GM19468 (cell line): ENCODE measurements around the gene ZNF76.

ENCODE experiments used
- ATAC-seq: cut with Tn5 transposase; IDR thresholded peaks from one replicate; pipeline ENCODE4 v1.9.1; 2021; ENCODE audit warnings: mild to moderate bottlenecking, moderate library complexity, moderate number of reproducible peaks; ENCODE audit not compliant: unreplicated experiment; ENCODE audit errors: extremely low read depth

ZNF76 gene

DNA sequence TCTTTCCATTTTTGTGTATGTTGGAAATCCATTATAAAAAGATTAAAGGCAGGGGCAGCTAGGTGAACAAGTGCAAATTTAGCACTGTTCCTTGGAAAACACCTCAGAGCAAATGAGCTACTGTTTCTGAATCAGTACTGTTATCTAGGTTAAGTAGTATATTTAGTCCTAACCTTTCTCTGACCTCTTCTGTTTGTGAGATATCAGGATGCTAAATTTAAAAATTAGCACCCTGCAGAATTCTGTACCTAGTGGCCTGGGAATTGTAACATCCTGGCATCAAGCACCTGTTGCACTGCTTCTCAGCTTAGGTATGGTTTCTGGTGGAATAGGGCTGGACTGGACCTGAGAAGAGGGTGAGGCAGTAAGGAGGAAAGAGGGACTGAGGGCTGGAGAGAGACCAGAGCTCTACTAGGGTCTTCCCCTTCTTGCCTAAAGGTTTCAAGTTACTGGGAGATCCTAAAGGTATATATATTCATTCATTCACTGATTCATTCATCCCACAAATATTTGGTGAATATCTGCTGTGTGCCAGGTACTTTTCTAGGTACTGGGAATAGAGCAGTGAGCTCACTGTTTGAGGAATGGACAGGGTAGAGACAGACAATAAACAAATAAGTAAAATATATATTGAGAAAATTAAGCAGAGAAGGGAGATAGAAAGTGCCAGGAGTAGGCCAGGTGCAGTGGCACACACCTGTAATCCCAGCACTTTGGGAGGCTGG is 5.2 kb downstream of the ZNF76 start:
- no peak for ATAC-seq

DNA sequence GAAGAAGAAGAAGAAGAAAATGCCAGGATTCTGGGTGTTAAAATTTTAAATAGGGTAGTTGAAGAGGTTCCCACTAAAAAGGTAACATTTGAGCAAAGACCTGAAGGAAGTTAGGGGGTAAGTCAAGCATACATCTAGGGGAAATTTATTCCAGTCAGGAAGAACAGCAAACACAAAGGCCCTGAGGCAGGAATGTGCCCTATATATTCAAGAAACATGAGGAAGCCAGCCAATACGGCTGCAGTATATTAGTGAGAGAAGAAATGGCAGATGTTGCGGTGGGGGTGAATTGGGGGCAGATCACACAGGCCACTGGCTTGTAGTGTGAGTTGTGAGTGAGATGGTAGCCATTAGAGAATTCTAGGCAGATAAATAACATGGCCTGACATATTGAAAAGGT is 6.0 kb downstream of the ZNF76 start:
- no peak for ATAC-seq

DNA sequence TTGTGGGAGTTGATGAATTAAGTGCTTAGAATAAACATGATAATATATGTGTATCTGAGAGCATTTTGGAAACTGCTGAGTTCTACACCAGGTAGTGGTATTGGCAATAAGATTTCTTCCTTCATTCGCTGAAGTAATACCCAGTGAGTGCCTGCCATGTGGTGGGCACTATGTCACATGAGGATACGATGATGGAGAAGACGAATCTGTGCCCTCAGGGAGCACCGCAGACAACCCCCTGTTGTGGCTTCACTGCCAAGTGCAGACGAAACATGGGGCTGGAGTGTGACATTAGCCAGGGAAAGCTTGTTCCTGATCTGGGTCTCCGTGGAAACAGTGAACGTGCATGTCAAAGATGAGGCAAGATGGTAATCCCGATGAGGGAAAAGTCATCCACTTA is 7.9 kb downstream of the ZNF76 start:
- no peak for ATAC-seq

DNA sequence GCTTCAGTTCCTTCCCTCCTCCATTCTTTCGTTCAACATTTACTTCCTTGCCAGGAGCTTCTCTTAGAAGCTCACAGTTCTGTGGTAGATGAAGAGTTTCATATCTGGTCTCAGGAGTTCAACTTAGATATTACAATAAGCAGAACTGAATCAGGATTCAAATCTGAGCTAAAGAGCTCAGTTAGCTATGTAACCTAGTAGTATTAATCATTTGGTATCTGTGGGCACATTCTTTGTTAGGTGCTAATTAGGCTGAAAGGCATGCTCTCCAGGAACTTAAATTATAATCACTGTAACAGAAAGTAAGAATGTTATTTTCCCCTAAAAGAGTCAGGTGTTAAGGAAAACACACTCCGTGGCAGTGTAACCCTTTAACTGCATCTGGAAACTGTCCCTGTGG is 8.4 kb downstream of the ZNF76 start:
- no peak for ATAC-seq

DNA sequence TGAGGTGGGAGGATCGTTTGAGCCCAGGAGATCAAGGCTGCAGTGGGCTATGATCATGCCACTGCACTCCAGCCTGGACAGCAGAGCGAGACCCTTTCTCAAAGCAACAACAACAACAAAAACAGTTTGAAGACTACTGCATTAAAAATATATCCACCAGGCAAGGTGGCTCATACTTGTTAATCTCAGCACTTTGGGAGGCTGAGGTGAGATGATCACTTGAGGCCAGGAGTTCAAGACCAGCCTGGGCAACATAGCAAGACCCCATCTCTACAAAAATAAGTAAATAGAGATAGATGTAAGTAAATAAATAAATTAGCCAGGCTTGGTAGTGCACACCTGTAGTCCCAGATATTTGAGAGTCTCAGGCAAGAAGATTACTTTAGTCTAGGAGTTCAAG is 12.5 kb downstream of the ZNF76 start:
- ATAC-seq = no peak

DNA sequence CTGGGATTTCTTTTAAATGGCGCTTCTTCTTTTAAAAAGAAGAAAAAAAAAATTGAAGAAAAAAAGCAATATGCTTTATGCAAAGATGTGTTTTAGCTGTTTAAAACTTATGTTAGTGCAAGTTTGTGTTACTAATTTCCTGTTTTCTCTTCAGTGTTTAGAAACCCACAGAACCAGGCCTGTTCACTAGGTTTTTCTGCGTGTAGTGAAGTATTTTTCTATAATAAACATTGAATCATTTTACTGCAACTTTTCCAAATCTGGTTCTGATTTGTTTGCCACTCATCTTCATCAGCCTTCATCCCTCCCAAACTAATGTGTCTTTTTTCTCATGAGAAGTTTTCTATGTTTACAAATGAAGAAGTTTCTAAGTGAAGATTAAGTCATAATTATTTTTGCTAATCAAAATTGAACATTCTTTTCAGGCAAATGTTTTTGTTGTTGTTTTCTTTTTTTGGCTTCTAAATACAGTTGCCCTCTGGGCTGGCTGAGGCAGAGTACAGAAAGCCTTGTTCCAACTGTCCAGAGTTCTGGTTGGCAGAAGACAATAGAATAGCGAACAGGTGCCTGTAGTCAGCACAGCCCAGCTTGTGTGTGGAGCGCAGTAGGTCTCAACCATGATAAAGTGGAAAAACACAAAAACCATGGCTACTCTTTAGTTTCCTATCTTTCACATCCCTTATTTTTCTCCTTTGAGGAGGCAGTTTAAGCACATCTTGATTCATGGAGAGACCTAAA is 14.5 kb downstream of the ZNF76 start:
- ATAC-seq = no peak

DNA sequence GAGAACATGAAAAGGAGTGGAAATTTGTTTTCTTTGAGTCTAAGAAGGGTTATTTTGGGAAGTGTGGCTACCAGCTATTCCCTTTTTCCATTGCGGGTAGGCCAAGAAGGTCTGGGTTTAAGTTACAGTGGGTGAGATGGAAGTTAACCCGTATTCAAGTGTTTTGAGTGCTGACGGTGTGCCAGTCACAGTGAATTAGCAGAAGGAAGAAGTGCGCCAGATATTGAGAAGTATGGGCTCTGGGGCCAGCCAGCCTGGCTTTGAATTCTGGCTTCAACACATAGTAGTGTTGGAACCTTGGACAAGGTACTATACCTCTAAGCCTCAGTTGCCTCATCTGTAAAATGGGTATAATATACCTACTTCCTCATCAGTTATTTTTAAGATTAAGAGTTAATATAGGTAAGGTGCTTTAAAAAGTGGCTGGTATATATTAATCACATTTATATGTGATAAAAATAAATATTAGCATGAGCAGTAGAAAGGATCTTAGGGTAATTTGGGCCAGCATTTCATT is 16.3 kb downstream of the ZNF76 start:
- ATAC-seq = no peak

DNA sequence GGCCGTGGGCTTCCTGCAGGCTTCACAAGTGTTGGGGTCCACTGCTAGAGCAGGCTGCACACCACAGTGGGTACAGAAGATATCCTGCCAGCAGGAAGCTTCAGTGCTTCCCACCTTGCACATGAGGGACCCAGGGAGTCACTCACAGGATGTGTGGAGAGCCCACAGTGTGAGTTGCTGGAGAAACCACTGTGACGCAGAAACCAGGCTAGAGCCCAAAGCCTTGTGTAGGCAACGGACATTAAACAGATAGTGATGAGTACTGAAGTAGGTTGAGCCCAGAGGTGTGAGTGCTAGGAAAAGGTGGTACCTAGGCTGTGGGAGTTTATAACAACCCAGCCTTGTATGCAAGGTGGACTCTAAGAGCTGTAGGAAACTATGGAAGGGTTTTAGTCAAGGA is 19.2 kb downstream of the ZNF76 start:
- ATAC-seq = no peak

DNA sequence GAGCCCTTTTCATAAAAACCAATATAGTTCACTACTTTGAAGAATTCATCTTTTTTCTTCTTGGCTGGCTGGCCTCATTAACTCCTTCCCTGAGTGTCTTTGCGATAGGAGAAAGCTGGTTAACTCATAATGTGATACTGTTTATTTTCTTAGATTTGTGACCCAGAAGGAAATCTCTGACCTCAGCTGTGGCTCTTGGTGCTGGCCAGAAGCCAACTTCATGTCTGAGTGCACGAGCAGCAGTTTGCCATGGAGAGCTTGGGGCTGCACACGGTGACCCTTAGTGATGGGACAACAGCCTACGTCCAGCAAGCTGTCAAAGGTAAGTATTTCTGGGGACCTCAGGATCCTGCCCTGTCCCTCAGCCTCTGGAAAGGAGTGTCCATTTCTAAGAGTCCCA is 21.4 kb downstream of the ZNF76 start:
- ATAC-seq = no peak

DNA sequence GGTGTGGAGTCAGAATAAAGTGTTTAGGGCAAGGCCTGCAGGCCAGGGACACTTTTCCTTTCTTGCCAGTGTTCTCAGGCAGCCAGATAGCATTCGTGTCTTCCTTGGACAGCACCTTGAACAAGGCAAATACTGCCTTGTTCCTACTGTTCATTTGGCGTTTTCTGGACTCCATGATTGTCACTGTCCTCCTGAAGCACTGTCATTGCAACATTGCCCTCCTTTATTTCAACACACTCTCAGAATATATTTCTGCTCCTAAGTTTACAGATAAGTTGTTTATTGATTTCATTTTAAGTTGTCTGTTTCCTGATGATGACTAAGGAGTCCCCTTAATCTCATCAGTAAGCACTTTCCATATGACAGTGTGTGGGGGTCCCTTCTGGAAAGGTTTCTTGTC is 22.9 kb downstream of the ZNF76 start:
- no peak for ATAC-seq

DNA sequence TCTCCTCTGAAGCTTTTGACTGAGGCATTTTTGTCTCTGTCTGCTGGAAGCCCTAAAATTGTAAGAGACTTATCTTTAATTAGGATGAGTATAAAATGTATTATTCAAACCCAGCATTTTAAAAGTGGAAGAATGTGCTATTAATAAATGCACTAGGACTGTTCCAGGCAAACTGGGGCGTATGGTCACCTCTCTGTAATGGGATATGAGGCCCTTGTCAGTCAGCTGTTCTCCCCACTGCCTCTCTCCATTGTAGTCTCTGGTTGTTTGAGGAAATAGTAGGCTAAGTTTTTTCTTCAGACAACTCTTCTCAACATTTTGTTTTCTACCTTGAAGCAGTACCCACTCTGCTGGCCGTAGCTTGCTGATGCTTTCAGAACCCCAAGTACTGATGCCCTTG is 23.8 kb downstream of the ZNF76 start:
- no peak for ATAC-seq

DNA sequence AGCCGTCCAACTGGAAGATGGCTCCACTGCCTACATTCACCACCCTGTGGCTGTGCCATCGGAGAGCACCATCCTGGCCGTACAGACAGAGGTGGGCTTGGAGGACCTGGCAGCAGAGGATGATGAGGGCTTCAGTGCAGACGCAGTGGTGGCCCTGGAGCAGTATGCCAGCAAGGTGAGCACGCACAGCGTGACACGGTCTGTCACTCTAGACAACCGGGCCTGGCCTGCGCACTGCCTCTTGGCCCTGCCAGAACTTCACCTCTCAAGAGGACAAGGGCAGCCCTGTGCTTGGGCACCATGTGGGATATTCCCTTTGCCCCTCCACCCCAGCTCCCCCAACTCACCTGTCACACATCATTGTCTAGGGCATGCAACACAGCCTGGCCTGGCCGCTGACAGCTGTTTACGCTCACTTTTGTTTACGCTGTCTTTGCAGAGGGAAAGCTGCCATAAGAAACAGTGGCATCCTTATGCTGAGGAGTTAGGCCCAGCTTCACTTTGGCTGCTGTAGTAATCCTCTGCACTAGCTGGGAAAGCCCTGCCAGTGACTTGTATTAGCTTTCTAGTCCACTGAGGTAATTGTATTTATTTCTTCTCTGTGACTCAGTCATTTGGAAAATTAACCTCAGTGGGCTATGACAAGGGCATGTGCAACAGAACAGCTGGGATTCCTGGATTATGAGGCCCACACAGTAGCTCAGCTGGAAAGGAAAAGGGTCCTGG is 28.3 kb downstream of the ZNF76 start:
- ATAC-seq = no peak

DNA sequence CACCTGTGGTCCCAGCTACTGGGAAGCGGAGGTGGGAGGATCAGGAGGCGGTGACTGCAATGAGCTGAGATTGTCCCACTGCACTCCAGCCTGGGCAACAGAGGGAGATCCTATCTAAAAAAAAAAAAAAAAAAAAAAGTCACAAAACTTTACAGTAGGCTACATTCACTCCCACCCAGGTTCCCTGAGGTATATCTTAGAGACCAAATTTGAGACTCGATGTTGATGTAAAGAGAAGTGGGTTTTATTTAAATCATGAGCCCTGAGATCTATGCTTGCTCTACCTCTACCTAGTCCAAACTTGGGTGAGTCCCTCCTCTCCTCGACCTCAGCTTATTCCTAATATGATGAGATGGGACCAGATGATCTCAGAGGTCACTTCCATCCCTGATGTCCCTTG is 29.3 kb downstream of the ZNF76 start:
- ATAC-seq = no peak

DNA sequence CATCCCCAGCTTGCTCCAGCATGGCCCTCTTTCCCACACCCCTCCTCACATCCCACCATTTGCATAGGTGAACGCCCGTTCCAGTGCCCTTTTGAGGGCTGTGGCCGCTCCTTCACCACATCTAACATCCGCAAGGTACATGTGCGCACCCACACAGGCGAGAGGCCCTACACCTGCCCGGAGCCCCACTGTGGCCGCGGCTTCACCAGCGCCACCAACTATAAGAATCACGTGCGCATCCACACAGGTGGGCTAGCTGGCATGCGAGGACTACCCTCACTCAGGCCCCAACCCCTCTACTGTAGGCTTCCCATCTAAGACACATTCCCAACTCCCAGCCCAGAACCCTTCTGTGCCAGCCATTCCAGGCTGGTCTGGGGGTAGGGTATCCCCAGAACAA is 32.0 kb downstream of the ZNF76 start:
- no peak for ATAC-seq

DNA sequence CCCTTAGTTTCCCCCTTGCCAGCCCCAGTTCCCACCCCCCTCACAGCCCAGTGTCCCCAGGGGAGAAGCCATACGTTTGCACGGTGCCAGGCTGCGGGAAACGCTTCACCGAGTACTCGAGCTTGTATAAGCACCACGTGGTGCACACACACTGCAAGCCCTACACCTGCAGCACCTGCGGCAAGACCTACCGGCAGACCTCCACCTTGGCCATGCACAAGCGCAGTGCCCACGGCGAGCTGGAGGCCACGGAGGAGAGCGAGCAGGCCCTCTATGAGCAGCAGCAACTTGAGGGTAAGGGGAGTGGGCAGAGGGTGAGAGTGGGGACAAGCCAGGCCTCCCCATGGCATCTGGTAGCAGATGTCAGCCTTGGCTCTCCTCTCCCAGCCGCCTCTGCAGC is 33.0 kb downstream of the ZNF76 start:
- ATAC-seq = no peak

DNA sequence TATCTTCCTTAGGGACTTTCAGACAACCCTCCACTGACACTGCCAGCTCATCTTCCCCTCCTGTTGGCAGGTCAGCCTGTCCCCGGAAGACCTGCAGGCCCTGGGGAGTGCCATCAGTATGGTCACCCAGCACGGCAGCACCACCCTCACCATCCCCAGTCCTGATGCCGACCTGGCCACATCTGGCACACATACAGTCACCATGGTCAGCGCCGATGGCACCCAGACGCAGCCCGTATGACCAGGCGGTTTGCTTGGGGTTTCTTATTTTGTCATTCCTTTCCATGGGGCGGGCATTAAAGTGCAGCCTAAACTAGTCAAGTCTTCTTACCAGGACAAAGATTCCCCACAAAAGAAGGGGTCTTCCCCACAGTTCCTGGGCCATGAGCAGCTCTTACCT is 34.1 kb downstream of the ZNF76 start:
- no peak for ATAC-seq

DNA sequence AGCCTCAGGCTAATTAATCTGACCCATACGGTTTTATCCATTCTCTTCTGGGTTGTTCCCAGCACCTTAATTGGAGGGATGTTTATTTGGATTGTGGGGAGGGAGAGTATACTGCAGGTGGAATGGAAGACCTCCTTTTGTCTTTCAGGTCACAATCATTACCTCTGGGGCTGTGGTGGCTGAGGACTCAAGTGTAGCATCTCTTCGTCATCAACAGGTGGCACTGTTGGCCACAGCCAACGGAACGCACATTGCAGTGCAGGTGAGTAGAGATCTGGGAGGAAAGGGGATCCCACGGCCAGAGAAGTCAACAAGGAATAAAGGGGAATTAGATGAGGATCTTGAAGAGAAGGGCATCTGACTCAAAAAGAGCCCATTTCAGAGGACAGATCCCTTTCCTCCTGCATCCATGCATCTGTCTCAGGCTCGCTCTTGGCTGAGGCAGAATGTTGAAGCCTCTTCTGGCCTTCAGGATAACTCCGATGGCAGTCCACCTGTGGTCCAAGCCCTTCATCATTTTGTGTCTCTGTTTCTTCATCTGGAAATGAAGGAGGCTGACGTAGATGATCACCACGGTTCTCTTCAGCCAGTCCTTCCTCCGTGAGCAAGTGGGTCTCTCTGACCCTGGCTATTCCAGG is 34.9 kb downstream of the ZNF76 start:
- no peak for ATAC-seq

DNA sequence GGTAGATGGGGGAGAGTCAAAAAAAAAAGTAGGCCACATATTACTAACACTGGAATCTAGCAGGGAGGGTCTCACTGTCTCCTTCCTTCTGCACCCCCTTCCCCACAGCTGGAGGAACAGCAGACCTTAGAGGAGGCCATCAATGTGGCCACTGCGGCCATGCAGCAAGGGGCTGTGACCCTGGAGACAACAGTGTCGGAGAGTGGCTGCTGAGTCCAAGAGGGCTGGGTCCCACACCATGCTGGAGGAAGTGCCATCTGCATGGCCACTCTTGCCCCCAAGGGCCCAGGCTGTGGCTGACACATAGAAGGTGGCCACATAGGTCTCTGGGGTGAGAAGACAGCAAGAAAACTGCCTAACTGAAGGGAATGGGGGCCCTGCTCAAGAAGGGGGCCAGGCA is 35.5 kb downstream of the ZNF76 start:
- ATAC-seq = no peak

DNA sequence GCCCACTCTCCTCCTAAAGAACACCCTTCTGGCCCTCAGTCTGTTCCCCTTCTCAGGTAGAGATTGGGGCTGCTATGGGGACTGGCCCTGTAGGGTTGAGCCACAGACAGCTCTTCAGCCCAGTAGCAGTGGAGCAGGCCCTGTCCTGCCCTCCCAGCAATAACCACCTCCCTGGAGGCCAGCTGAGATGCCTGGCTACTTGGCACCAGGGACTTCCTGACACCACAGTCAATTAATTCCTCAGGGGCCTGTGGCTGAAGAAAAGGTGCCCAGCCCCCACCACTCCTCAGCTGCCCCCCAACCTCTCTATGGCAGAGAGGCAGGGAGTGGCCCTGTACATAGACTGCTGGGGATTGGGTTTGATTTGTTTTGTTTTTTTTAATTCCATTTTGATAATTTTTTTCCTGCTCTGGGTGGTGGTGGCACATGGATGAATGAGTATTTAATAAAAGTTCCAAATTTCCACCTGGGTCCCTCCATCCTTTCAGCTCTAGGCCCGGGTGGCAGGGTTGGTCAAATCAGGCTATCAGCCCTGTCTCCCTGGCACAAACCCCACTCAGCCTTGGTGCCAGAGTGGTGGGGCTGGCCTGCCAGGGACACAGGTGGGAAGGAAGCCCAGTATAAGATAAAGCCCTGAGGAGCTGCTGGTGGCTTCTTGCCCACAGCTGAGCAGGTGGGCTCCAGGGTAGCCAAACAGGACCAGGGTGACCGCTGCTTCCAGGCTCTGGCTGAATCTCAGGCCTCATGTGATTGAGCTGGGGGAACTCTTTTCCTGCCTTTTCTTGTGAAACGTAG is 36.2 kb downstream of the ZNF76 start:
- no peak for ATAC-seq
